IMR-90 (cell line): ENCODE measurements around the gene PHF21B. TPM values are rescaled to one million over a fixed set of nuclear protein-coding genes. Genes with fewer than 3 reads are reported as not detected.

Source experiments
- ATAC-seq: fragments of 200-7000 bp; cut with Tn5 transposase; 2 replicates; pipeline ENCODE4 v1.9.1; 2020; ENCODE audit warnings: low read depth, mild to moderate bottlenecking, moderate library complexity
- BruUV-seq: library from RNA; stranded (reverse); fragments of 400-500 nt; replicated peaks from 2 replicates; lab custom pipeline; 2021; lab: Mats Ljungman, UMichigan
- CTCF ChIA-PET: fragments of 300-600 bp; formaldehyde crosslinking; extraction: SDS; loops from one replicate; lab custom pipeline; 2021; ENCODE audit warnings: antibody characterized with exemption; lab: Yijun Ruan, JAX
- POLR2A ChIA-PET: fragments of 300-600 bp; sonication (Branson Sonifier 250); formaldehyde crosslinking; loops from one replicate; lab custom pipeline; 2022; ENCODE audit warnings: antibody characterized with exemption; ENCODE audit not compliant: unreplicated experiment; lab: Charles Lee
- DNase-seq: peaks from one replicate; pipeline ENCODE4 v3.0.0; 2013
- H2AFZ ChIP-seq: replicated peaks from 2 replicates; pipeline ENCODE3; 2013; ENCODE audit warnings: low read length, mild to moderate bottlenecking; ENCODE audit not compliant: poor library complexity
- H2AK5ac ChIP-seq: 2 replicates; pipeline ENCODE4 v1.6.1; 2013; ENCODE audit warnings: low read depth, low read length, inconsistent platforms
- H2AK9ac ChIP-seq: replicated peaks from 2 replicates; pipeline ENCODE3; 2013; ENCODE audit warnings: mild to moderate bottlenecking, low read depth, low read length, moderate library complexity; ENCODE audit not compliant: poor library complexity
- H2BK120ac ChIP-seq: 2 replicates; pipeline ENCODE4 v1.6.1; 2013; ENCODE audit warnings: low read depth, low read length, inconsistent platforms
- H2BK15ac ChIP-seq: 3 replicates; pipeline ENCODE4 v1.6.1; 2013; ENCODE audit warnings: low read depth, low read length, inconsistent platforms
- H2BK20ac ChIP-seq: 2 replicates; pipeline ENCODE4 v1.6.1; 2013; ENCODE audit warnings: low read depth, mild to moderate bottlenecking, inconsistent platforms, low read length, moderate library complexity
- H2BK5ac ChIP-seq: 2 replicates; pipeline ENCODE4 v1.6.1; 2013; ENCODE audit warnings: mild to moderate bottlenecking, low read depth, low read length, inconsistent platforms; ENCODE audit not compliant: poor library complexity, severe bottlenecking
- H3K14ac ChIP-seq: replicated peaks from 2 replicates; pipeline ENCODE4 v1.6.1; 2013; ENCODE audit warnings: low read depth, low read length, inconsistent platforms
- H3K18ac ChIP-seq: 2 replicates; pipeline ENCODE4 v1.6.1; 2013; ENCODE audit warnings: low read depth, low read length, control low read depth
- H3K23ac ChIP-seq: 2 replicates; pipeline ENCODE4 v1.6.1; 2013; ENCODE audit warnings: low read depth, low read length, inconsistent platforms
- H3K27ac ChIP-seq: 2 replicates; pipeline ENCODE4 v1.5.1; 2013; ENCODE audit warnings: mild to moderate bottlenecking, control low read depth, low read length; ENCODE audit not compliant: insufficient read depth
- H3K27me3 ChIP-seq: 2 replicates; pipeline ENCODE4 v1.6.1; 2013; ENCODE audit warnings: low read length; ENCODE audit not compliant: control insufficient read depth, insufficient read depth
- H3K36me3 ChIP-seq: 2 replicates; pipeline ENCODE4 v1.6.1; 2013; ENCODE audit warnings: low read length, mixed read lengths; ENCODE audit not compliant: control insufficient read depth, insufficient read depth
- H3K4ac ChIP-seq: 2 replicates; pipeline ENCODE4 v1.6.1; 2013; ENCODE audit warnings: low read depth, low read length, inconsistent platforms
- H3K4me1 ChIP-seq: 2 replicates; pipeline ENCODE4 v1.6.1; 2013; ENCODE audit warnings: low read length, mixed read lengths; ENCODE audit not compliant: control insufficient read depth, insufficient read depth
- H3K4me2 ChIP-seq: 2 replicates; pipeline ENCODE4 v1.6.1; 2013; ENCODE audit warnings: low read depth, mild to moderate bottlenecking, control low read depth, low read length, moderate library complexity
- H3K4me3 ChIP-seq: 2 replicates; pipeline ENCODE4 v1.5.1; 2013; ENCODE audit warnings: low read depth, mild to moderate bottlenecking, control low read depth, low read length, moderate library complexity; ENCODE audit not compliant: insufficient read depth
- H3K56ac ChIP-seq: 2 replicates; pipeline ENCODE4 v1.6.1; 2013; ENCODE audit warnings: low read length, inconsistent platforms; ENCODE audit not compliant: insufficient read depth; ENCODE audit errors: extremely low read depth
- H3K79me1 ChIP-seq, 2 experiments: 2 replicates each; pipeline ENCODE4 v1.6.1; 2013; ENCODE audit warnings: low read length in 2 of 2, inconsistent platforms in 1 of 2, low read depth in 1 of 2
- H3K9ac ChIP-seq: 2 replicates; pipeline ENCODE4 v1.6.1; 2013; ENCODE audit warnings: low read depth, low read length, control low read depth
- H3K9me1 ChIP-seq: 2 replicates; pipeline ENCODE4 v1.6.1; 2013; ENCODE audit warnings: low read length, inconsistent platforms; ENCODE audit not compliant: insufficient read depth
- H3K9me3 ChIP-seq: 2 replicates; pipeline ENCODE4 v1.6.1; 2013; ENCODE audit warnings: low read length; ENCODE audit not compliant: control insufficient read depth, insufficient read depth
- H4K20me1 ChIP-seq: 2 replicates; pipeline ENCODE4 v1.6.1; 2013; ENCODE audit warnings: low read length, inconsistent platforms; ENCODE audit not compliant: insufficient read depth
- H4K5ac ChIP-seq: 2 replicates; pipeline ENCODE4 v1.6.1; 2013; ENCODE audit warnings: mild to moderate bottlenecking, low read depth, low read length, control low read depth
- H4K8ac ChIP-seq, 2 experiments: 2 replicates each; pipeline ENCODE4 v1.6.1; 2013; ENCODE audit warnings: low read depth in 2 of 2, low read length in 2 of 2, control low read depth in 1 of 2, inconsistent platforms in 1 of 2
- H4K91ac ChIP-seq: 2 replicates; pipeline ENCODE4 v1.6.1; 2013; ENCODE audit warnings: low read depth, low read length, inconsistent platforms; ENCODE audit not compliant: insufficient read depth
- CEBPB ChIP-seq: IDR thresholded peaks from 2 replicates; pipeline ENCODE4 v1.6.1; 2012; ENCODE audit warnings: low read depth, low read length, improper control_type of control experiment
- NFE2L2 ChIP-seq: fragments of 150-350 bp; IDR thresholded peaks from 2 replicates; pipeline ENCODE4 v1.6.1; 2016; ENCODE audit warnings: low read depth, mild to moderate bottlenecking, low read length
- RAD21 ChIP-seq: IDR thresholded peaks from 2 replicates; pipeline ENCODE4 v1.6.1; 2012; ENCODE audit warnings: low read length, improper control_type of control experiment
- RFX5 ChIP-seq: IDR thresholded peaks from 2 replicates; pipeline ENCODE4 v1.8.0; 2012; ENCODE audit warnings: low read depth, mild to moderate bottlenecking, low read length, moderate library complexity
- WGBS, 2 experiments: methylation state at CpG; one replicate each; pipeline versions ENCODE4 v1.1.5 to v1.1.7; 2013; ENCODE audit warnings: missing lambda C conversion rate in 2 of 2; ENCODE audit not compliant: insufficient read length in 1 of 2; ENCODE audit errors: extremely low coverage in 2 of 2; 5-methylcytosine and 5-hydroxymethylcytosine counted together
- dilution Hi-C: fragments of 300-500 bp; cut with HindIII; formaldehyde crosslinking; loops from one replicate; pipeline ENCODE4 v1.14.3; 2018; ENCODE audit warnings: low sequenced_read_pairs; ENCODE audit not compliant: unreplicated experiment
- in situ Hi-C: fragments of 300-500 bp; cut with MboI; formaldehyde crosslinking; loops from 3 replicates; pipeline ENCODE4 v1.14.3; 2019; ENCODE audit warnings: low sequenced_read_pairs, inconsistent platforms, mixed read lengths
- intact Hi-C: fragments of 100-400 bp; cut with micrococcal nuclease; formaldehyde crosslinking; loops from 2 replicates; pipeline ENCODE4 v1.10.0; 2022
- polyA plus RNA-seq, 3 experiments: library from polyadenylated mRNA; depleted of rRNA; stranded (reverse); fragments of >200 nt; gene quantifications; 2 replicates each; pipeline ENCODE4 v1.2.3, GENCODE V29; 2012; ENCODE audit warnings: low replicate concordance in 1 of 3
- total RNA-seq: library from RNA; depleted of rRNA; stranded (reverse); fragments of >200 nt; gene quantifications from 2 replicates; pipeline ENCODE4 v1.2.3, GENCODE V29; 2012
- TF ChIP-seq, protein P1 (sequence below): conservative IDR thresholded peaks from 2 replicates; pipeline ENCODE4 v1.5.1; 2012; ENCODE audit warnings: mild to moderate bottlenecking, low read depth, low read length, improper control_type of control experiment

The PHF21B gene
- total and polyA plus RNA-seq, 2 of the 4 experiments (the other 2 are of a cell fraction): 0.02 TPM; not detected in 1

GRCh38 chr22:44950806-44951509 is 58.8 kb downstream of the PHF21B start:
- Histone ChIP-seq H4K91ac (no peak overlapping the region), H2BK15ac (no peak overlapping the region), H3K79me1 (no peaks in the 10 kb centered on the region), H2AK5ac (no peak overlapping the region), H3K36me3 (no peaks in the 10 kb centered on the region), H3K4me3 (no peak overlapping the region), H3K18ac (no peak overlapping the region), H3K9me3 (no peaks in the 10 kb centered on the region), H2BK5ac (no peak overlapping the region), H4K20me1 (no peaks in the 10 kb centered on the region), H2BK120ac (no peak overlapping the region), H3K4ac (no peak overlapping the region), H3K27ac (no peak overlapping the region), H3K4me2 (no peak overlapping the region), H3K4me1 (no peaks in the 10 kb centered on the region), H3K56ac (no peak overlapping the region), H3K27me3 (peaks cover 33% of the 10 kb centered on the region), H2AK9ac (no peak overlapping the region), H2AFZ (no peak overlapping the region), H3K9ac (no peak overlapping the region), H3K23ac (no peak overlapping the region), H3K14ac (no peak overlapping the region), H3K9me1 (no peaks in the 10 kb centered on the region), H2BK20ac (no peak overlapping the region), H4K8ac (no peak overlapping the region), H4K5ac (no peak overlapping the region)
- POLR2A ChIA-PET: no interaction called here
- TF ChIP-seq RFX5 (no peak), RAD21 (no peak), CEBPB (no peak), NFE2L2 (no peak)
- TF ChIP-seq, protein P1, sequence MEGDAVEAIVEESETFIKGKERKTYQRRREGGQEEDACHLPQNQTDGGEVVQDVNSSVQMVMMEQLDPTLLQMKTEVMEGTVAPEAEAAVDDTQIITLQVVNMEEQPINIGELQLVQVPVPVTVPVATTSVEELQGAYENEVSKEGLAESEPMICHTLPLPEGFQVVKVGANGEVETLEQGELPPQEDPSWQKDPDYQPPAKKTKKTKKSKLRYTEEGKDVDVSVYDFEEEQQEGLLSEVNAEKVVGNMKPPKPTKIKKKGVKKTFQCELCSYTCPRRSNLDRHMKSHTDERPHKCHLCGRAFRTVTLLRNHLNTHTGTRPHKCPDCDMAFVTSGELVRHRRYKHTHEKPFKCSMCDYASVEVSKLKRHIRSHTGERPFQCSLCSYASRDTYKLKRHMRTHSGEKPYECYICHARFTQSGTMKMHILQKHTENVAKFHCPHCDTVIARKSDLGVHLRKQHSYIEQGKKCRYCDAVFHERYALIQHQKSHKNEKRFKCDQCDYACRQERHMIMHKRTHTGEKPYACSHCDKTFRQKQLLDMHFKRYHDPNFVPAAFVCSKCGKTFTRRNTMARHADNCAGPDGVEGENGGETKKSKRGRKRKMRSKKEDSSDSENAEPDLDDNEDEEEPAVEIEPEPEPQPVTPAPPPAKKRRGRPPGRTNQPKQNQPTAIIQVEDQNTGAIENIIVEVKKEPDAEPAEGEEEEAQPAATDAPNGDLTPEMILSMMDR: no peak
- 92% methylated on average over 7 of the region's 21 CpGs; no CpG with 5 or more reads in 1 of the 2 experiments for WGBS, 2 experiments
- no TSS peak for BruUV-seq
- CTCF ChIA-PET: no interaction called here
- intact Hi-C loops (no loop called here), dilution Hi-C loops (no loop called here), in situ Hi-C loops (no loop called here)
- ATAC-seq (no peak), DNase-seq (no peak)
